HG02678 (cell line): Measurements from ENCODE around the gene LSMEM2.
"Not testable (repeated sequence)": the region's sequence is repeated elsewhere in the genome, so short reads cannot be mapped to it uniquely, and the experiment has no call there.

Source experiments
- ATAC-seq: cut with Tn5 transposase; IDR thresholded peaks from one replicate; pipeline ENCODE4 v1.9.1; 2021; ENCODE audit warnings: mild to moderate bottlenecking, moderate library complexity; ENCODE audit not compliant: unreplicated experiment

The LSMEM2 gene

DNA sequence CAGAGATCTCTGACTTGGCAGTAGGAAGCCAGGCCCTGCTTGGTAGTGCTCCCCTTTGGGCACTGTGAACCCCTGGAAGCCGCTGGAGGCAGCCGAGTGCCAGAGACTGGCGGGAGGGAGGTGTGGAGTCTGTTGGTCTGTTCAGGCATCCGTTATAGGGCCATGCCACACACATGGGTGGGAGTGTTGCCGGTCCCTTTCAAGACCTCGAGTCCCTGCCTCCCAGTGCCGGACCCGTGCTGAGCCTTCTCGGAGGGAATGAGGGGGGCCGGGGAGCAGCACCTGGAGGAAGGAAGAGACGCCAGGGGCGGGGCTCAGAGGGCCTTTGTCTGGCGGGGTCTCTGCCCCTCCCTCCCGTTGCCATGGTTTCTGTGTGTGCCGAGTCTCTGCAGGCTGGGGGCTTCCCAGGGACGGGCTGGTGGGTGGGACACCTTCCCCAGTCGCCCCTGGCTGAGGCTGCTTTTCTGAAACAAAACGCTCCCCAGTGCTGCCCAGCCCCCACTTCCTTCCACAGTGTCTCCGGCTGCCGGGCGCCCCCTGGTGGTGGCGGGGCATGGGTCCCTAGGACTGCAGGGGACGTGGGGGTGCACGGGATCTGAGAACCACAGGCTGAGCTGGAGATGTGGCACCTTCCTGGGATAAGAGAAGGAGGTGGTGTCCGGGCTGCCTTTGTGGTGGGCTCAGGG, 32.9 kb upstream of the LSMEM2 start:
- ATAC-seq: peak; percentile 71

DNA sequence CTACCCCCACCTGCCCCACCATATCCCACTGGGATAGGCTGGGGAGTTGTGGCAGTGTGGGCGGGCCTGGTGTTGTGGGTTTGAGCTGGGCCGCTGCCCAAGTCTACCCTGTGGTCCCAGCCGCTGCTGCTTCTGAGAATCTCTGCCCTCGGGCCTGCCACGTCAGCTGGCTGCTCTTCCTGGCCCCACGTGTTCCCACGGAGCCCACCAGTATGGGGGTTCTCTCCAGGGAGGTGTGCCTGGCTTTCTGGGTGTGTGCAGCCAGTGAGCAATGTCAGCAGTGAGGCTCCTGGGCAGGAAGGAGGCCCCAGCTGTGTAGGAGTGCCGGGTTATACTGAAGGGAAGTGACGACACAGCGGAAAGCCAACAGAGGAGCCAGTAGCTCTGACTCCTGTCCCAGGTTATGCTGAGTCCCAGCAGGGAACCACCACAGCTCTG, 32.4 kb upstream of the LSMEM2 start:
- peak; percentile 62 for ATAC-seq

GRCh38 chr3:50248387-50248786, 30.5 kb upstream of the LSMEM2 start:
- no peak for ATAC-seq

DNA sequence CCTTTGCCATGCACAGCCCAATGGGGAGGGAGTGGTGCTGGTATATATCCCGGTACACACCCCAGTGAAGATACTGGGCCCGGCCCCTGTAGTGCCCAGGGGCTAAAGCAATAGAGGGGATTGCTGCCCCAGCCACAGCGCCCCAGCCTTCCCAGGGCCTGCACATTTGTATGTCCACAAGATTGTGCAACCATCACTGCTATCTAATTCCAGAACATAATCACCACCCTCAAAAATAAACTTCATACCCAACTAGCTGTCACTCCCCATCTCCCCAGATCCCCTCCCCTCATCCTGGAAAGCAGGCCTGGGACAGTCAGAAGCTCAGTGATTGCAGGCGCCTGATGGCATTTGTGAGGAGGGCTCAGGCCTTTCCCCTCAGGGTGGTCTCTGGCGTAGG, 29.4 kb upstream of the LSMEM2 start:
- ATAC-seq: no peak

DNA sequence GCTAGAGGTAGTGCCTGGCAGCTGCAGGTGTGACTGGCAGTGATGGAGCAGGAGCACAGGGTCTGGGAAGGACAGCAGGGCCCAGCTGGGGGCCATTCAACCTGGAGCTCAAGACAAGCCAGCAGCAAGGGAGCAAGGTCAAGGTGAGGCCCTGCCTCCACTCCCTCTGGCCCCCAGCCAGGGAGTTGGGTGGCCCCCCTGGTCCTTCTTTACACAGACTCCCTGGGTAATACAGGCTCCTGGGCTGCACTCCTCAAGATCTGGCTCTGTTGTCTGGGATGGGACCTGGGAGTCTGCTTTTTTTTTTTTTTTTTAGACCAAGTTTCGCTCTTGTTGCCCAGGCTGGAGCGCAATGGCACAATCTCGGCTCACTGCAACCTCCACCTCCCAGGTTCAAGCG, 28.4 kb upstream of the LSMEM2 start:
- no peak for ATAC-seq

GRCh38 chr3:50251220-50251619, 27.7 kb upstream of the LSMEM2 start:
- ATAC-seq: no peak

DNA sequence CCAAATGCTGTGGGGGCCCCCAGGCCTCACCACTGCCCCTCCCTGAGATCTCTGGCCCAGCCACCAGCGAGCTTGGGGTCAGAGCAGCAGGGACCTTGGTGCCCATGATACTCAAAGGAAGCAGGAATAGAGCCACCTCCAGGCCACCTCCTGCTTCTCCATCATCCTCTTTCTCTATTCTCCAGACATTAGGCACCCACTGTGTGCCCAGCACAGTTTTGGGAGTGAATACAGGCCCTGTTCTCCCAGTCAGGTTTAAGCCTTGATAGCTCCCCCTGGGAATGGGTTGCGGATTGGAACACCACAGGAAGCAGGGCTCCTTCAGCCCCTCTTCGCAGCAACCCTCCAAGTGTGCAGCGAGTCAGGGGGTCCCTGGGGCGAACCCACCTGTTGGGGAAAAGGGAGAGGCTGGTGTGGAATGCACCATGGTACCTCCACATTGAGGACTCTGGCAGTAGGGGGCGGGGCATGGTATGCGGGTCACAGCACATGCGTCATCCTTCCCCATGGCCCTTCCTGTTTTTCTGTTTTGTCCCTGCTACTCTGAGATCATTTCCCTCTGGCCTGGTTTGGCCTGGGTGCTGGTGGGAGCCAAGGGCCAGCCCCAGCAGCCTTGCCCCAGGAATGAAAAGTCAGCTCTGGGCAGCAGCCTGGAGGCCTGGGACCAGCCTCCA, 24.2 kb upstream of the LSMEM2 start:
- ATAC-seq: no peak

DNA sequence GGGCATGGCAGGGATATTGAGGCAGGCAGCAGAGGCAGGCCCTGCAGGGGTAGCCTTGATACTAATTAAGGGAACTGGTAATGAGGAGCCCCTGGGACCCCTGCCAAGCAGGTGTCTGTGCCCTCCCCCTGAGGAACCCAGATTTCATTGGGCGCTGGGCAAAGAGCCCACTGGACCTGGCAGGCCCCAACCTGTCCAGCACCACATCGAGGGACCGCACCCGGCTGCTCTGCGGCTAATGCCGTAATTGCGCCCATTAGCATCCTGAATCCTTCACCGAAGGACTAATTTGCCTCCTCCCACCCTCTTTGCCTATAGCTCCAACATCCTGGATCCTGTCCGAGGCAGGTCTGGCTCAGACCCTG, 23.7 kb upstream of the LSMEM2 start:
- ATAC-seq: no peak

DNA sequence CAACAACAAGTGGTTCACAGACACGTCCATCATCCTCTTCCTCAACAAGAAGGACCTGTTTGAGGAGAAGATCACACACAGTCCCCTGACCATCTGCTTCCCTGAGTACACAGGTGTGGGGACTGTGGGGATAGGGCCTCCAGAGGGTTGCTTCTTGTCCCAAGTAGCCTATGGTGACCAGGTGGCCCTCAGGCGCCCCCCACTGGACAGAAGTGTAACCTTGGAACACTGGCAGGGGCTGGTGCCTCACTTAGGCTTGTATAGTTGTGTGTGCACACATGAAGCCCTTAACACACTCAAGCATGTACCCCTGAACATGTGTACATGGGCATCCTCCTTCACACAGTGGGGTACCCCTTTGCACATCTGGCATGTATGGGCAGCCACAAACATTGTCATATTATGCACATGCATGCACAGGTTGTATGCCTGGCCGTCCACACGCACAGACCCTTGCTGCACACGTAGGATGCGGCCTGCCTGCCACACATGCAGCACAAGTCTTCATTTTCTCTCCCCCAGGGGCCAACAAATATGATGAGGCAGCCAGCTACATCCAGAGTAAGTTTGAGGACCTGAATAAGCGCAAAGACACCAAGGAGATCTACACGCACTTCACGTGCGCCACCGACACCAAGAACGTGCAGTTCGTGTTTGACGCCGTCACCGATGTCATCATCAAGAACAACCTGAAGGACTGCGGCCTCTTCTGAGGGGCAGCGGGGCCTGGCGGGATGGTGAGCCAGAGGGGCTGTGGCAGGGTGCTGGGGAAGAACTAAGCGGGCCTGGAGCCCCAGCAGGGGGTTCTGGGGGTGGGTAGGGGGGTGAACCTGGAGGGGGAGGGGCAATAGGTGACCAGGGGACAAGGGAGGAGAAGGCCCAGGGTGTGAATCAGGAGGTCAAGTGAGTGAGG, 21.7 kb upstream of the LSMEM2 start:
- no peak for ATAC-seq

DNA sequence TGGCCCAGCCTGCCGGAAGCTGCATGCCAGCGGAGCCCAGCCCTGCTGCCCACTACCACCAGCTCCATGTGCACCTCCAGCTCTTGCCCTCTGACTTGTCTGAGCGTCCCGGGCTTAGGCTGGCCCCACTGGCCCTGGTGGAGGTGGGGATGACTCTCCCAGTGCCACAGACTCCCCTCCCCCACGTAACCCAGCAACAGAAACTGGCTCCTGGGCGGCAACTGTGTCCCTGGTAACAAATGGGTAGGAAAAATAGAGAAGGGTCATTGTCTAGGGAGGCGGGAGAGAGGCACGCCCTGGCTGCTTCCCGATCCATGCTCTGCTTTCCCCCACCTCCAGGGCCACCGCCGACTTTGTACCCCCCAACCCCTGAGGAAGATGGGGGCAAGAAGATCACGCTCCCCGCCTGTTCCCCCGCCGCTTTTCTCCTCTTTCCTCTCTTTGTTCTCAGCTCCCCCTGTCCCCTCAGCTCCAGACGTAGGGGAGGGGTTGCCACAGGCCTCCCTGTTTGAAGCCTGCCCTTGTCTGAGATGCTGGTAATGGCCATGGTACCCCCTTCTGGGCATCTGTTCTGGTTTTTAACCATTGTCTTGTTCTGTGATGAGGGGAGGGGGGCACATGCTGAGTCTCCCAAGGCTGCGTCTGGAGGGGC, 20.7 kb upstream of the LSMEM2 start:
- no peak for ATAC-seq

GRCh38 chr3:50258979-50259378, 19.9 kb upstream of the LSMEM2 start:
- ATAC-seq: no peak

DNA sequence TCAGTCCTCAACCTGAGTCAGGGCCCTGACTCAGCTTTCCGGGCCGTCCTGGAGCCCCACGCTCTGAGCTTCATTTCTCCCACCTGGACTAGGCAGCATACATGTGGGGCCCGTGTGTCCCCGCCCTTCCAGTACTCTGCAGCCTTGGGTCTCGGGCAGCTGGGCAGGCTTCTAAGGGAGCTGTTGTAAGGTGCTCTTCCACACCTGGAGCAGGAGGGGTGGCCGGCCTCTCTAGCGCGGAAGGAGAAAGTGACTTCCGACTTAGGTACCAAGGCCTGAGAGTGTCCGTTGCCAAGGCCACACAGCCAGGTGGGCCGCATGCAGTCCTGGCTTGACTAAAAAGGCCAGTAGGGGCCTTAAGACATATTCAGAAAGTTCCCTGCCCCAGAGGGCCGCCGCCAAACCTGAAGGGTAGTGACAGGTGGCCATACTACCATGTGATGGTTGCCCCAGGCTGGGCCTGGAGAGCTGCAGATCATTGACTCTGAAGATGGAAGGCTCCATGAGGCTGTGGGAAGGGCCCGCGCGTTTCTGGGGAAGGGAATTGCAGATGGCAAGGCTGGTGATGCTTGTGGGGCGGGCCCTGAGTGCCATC, 19.4 kb upstream of the LSMEM2 start:
- ATAC-seq: peak; percentile 15

DNA sequence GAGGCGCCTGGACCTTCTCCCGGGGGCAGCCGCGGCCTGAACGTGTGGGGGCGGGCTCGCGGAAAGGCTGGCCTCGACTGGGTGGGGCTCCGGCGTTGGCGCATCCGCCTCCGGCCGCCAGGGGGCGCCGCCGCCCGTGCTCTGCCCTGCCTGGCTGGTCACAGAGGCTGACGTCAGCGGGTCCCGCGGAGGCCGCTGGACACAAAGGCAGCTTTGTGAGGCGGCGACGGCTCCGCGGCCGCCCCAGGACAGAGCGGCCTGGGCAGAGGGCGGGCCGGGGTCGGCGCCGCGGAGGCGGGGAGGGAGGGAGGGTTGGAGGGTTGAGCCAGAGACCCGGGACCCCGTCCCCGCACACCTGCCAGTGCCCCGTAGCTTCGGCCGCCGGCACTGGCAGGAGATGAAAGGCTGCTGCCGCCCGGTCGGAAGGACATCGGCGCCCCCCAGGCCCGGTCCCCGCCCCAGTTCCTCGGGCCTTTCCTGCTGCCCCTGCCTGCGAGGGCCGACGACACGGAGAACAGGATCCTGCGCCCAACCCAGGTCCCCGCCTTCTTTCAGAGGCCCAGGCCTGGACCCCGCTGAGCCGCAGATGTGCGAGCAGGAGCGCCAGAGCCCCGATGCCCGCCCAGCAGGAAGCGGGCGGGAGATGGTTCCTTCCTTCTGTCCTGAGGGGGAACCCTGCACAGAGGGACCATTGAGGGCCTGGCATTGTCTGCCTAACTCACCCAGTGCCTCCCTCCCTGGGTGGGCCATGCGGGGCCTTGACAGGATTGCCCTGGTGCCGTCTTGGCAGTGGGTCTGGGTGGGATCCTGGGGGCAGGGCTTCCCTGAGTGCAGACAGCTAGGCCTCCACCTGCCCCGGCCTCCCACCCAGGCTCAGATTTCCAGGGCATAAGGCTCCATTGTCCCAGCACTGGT, 18.6 kb upstream of the LSMEM2 start:
- peak; percentile 90 for ATAC-seq

GRCh38 chr3:50260942-50261441, 17.9 kb upstream of the LSMEM2 start:
- ATAC-seq: no peak

DNA sequence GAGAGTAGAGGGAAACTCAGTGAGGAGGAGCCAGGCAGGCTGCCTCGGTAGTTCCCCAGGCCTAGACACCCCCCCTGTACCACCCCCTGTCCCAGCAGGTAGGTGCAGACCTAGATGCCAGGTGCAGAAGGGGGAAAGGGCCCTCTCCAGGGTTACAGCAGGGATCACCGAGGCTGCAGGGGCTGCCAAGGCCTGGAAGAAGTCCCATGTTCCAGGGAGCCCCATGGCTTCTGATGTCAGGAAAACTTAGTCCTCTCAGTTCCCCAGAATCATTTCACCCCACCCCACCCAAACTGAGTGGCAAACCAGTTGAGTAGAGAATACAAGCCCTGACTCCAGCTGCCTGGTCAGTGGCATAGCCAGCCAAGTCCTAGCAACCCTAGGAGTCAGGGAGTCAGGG, 17.4 kb upstream of the LSMEM2 start:
- ATAC-seq: no peak

DNA sequence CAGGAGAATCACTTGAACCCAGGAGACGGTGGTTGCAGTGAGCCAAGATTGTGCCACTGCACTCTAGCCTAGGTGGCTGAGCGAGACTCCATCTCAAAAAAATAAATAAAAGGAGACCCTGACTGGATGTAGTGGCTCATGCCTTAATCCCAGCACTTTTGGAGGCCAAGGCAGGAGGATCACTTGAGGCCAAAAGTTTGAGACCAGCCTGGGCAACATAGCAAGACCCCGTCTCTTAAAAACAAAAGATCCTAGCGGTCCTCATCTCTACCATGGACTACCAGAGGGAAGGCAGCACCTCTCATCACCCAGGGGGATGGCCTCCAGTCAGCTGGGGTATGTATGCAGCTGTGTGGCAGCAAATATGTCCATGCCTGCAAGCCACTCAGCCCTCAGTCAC, 16.7 kb upstream of the LSMEM2 start:
- ATAC-seq: not testable (repeated sequence)

- no peak for ATAC-seq
Measured at GRCh38 chr3:50262778-50263177, 16.1 kb upstream of the LSMEM2 start.

- no peak for ATAC-seq
Measured at GRCh38 chr3:50263478-50264382, 15.2 kb upstream of the LSMEM2 start.
